ENCODE results near the gene MKNK1.

MKNK1 gene

DNA sequence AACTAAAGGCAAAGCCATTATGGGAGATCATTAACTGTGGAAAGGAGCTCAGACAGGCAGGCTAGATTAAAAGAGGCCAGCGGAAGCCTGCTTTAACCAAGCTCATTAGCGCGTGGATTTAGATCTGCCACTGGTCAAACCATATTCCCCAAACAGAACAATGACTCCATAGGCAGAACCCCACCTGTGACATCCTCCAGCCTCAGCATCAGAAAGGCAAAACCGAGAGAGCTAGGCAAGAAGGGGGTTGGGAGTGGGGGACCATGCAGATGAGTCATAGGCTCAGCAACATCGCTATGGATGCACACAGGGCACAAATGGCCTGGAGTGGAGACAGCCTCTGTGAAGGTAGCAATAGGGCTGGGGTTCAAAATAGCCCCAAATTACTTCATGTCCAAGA, 20.6 kb downstream of the MKNK1 start:
- no peak for TF ChIP-seq CTCF (IDR thresholded peaks at IDR 0.05; ENCODE audit: low read depth, low read length)
- no peak overlapping the region for H3K4me3 ChIP-seq (ENCODE audit: low read depth, low read length)

DNA sequence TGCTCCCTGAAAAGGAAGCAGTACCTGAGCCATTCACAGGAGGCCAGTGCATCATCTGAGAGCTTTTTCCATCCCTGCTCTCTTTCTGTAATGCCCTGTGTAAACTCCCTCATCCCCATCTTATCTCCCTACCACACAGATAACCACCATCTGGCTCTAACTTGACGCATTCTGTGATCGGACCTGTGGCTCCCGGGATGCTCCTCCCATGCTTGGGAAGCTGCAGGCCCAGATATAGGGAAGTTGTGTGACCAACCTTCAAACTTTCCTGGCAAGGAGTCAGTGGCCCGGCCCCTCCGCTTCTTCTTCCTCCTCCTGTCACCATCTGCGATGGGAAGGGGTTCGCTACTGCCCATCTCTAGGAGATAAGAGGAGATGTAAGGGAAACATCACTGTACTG, 21.1 kb downstream of the MKNK1 start:
- no peak for TF ChIP-seq CTCF (IDR thresholded peaks at IDR 0.05; ENCODE audit: low read depth, low read length)
- no peak overlapping the region for H3K4me3 ChIP-seq (ENCODE audit: low read depth, low read length)

DNA sequence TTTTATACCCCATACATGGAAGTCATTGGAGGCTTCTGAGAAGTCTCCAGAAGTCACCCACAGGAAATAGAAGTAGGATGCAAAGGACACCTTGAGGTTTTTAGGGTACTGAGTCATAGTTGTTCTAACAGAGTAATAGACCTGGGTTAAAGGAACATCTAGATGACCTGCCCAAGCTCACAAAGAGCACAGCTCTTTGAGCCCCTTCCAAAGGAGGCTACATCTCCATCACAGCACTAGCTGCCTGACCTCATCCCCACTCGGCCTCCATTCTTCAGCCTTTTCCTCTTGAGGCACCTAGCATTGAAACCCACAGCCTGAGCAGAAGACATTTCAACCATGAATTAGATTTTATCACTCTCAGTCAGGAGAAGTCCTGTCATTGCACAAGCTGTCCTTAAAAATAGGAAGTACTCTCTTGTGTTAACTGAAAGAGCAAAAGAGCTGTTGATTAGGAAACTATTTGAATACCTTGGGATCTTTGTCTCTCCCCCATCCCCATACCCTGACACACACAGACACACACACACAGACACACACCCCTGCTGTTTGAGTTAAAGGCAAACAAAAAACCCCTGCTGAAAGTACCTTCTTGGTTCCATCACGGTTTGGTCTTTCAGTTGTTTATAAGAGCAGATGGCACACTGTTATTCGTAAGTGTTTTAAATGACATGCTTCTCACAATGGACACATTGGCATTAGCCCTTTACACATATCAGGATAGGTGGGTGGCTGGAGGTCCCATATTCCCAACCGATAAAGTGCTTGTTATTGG, 22.2 kb downstream of the MKNK1 start:
- TF ChIP-seq CTCF (IDR thresholded peaks at IDR 0.05; ENCODE audit: low read depth, low read length): no peak

DNA sequence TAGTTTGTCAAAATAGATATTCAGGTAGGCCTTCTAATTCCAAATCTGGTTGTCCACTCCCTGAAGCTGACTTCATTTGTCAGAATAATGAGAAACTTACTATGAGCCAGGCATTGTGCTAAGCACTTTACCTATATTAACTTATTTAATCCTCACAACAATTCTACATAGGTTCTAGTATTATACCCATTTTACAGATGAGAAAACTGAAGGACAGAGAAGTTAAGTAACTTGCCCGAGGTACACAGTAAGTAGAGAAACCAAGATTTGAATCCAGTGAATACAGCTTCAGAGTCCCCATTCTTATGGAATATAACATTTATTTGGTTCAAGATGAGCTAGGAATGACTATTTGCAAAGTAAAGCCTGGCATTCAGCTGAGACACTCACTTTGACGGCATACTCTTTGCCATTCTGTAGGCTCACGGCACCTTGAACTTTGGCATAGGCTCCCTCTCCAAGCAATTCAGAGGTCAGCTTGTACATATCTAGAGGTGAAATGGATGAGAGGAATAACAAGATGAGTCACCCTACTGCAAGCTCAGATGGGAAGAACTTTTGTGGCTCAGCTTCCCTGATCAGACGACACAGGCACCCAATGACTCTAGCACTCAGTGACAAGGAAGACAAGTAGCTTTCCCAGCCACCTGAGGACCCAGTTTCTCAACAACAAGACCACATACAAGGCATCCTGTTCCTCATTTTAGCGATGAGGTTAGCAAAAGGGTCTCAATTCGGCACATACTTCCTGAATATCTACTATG, 23.7 kb downstream of the MKNK1 start:
- H3K4me3 ChIP-seq (ENCODE audit: low read depth, low read length): no peak overlapping the region
- TF ChIP-seq CTCF (IDR thresholded peaks at IDR 0.05; ENCODE audit: low read depth, low read length): no peak

More for the DNA sequence above, 22.2 kb downstream of the MKNK1 start:
- H3K4me3 ChIP-seq (ENCODE audit: low read depth, low read length): no peak overlapping the region

- no peak overlapping the region for H3K4me3 ChIP-seq (ENCODE audit: low read depth, low read length)
- no peak for TF ChIP-seq CTCF (IDR thresholded peaks at IDR 0.05; ENCODE audit: low read depth, low read length)
These were observed 26.4 kb downstream of the MKNK1 start for GRCh38 chr1:46577671-46578070.

- no peak for TF ChIP-seq CTCF (IDR thresholded peaks at IDR 0.05; ENCODE audit: low read depth, low read length)
- no peak overlapping the region for H3K4me3 ChIP-seq (ENCODE audit: low read depth, low read length)
These were observed 27.5 kb downstream of the MKNK1 start for GRCh38 chr1:46576596-46576995.

- no peak overlapping the region for H3K4me3 ChIP-seq (ENCODE audit: low read depth, low read length)
- TF ChIP-seq CTCF (IDR thresholded peaks at IDR 0.05; ENCODE audit: low read depth, low read length): no peak
These were observed 28.3 kb downstream of the MKNK1 start for GRCh38 chr1:46575778-46576177.

Data from WI38 (cell line).